Panc1 (cell line): ENCODE results near the gene NID2.

Source experiments
- CTCF ChIP-seq: fragments of 450-650 bp; IDR thresholded peaks from 2 replicates; pipeline ENCODE4 v1.5.1; 2017; ENCODE audit warnings: mild to moderate bottlenecking
- POLR2AphosphoS5 ChIP-seq: IDR thresholded peaks from 2 replicates; pipeline ENCODE4 v1.6.1; 2012; ENCODE audit warnings: mild to moderate bottlenecking, low read depth, low read length, moderate library complexity

GRCh38 chr14:52115286-52115685 lies 46.4 kb upstream of the NID2 start:
- TF ChIP-seq CTCF (no peak), POLR2AphosphoS5 (no peak)
